GM12878 (cell line): Measurements from ENCODE around the gene PLEKHH2. TPM values are rescaled to one million over a fixed set of nuclear protein-coding genes. Genes with fewer than 3 reads are reported as not detected.

Source experiments
- ATAC-seq: fragments of 200-7000 bp; cut with Tn5 transposase; 3 replicates; pipeline ENCODE4 v1.9.1; 2020; ENCODE audit warnings: mild to moderate bottlenecking, moderate library complexity
- BruUV-seq: library from RNA; stranded (reverse); fragments of 400-500 nt; replicated peaks from 2 replicates; lab custom pipeline; 2021; lab: Mats Ljungman, UMichigan
- CTCF ChIA-PET: fragments of 300-600 bp; sonication (Branson Sonifier 250); formaldehyde crosslinking; extraction: SDS; loops from one replicate; lab custom pipeline; 2021; ENCODE audit warnings: inconsistent platforms; lab: Yijun Ruan, JAX
- POLR2A ChIA-PET: fragments of 350-600 bp; formaldehyde crosslinking; extraction: SDS; loops from one replicate; lab custom pipeline; 2021; ENCODE audit warnings: inconsistent platforms; lab: Charles Lee
- RAD21 ChIA-PET: fragments of 300-600 bp; sonication (Branson Sonifier 250); formaldehyde crosslinking; loops from one replicate; lab custom pipeline; 2023; ENCODE audit warnings: antibody characterized with exemption; ENCODE audit not compliant: unreplicated experiment; lab: Charles Lee
- SMC1A ChIA-PET: fragments of 300-600 bp; sonication (Branson Sonifier 250); formaldehyde crosslinking; loops from one replicate; lab custom pipeline; 2023; ENCODE audit not compliant: unreplicated experiment, uncharacterized antibody; lab: Charles Lee
- DNase-seq: peaks from one replicate; pipeline ENCODE4 v3.0.0-alpha.2; 2011; ENCODE audit warnings: low read depth, low spot score
- FAIRE-seq: peaks from 3 replicates; lab custom pipeline; 2011; peaks lifted over from hg19 to GRCh38; lab: Jason Lieb, UNC
- H2AFZ ChIP-seq: 2 replicates; pipeline ENCODE4 v1.6.0; 2011; ENCODE audit warnings: low read depth, low read length, control low read depth; ENCODE audit not compliant: control insufficient read depth
- H3K27ac ChIP-seq: 2 replicates; pipeline ENCODE4 v1.5.1; 2011; ENCODE audit warnings: control low read depth; ENCODE audit not compliant: control insufficient read depth, insufficient read depth
- H3K27me3 ChIP-seq, 2 experiments: replicated peaks in 1 of 2; 2 replicates each; pipeline versions ENCODE4 v1.6.0 to v1.6.1; 2011; ENCODE audit warnings: low read length in 1 of 2; ENCODE audit not compliant: control insufficient read depth in 2 of 2, insufficient read depth in 2 of 2
- H3K36me3 ChIP-seq, 2 experiments: 2 replicates each; pipeline ENCODE4 v1.5.1; 2011; ENCODE audit warnings: low read length in 1 of 2; ENCODE audit not compliant: control insufficient read depth in 2 of 2, insufficient read depth in 2 of 2
- H3K4me1 ChIP-seq: 2 replicates; pipeline ENCODE4 v1.6.1; 2011; ENCODE audit warnings: mild to moderate bottlenecking, low read length, moderate library complexity, mixed read lengths; ENCODE audit not compliant: control insufficient read depth, insufficient read depth
- H3K4me2 ChIP-seq: 2 replicates; pipeline ENCODE4 v1.6.0; 2011; ENCODE audit warnings: control low read depth; ENCODE audit not compliant: control insufficient read depth, insufficient read depth
- H3K4me3 ChIP-seq: fragments of 200-600 bp; sonication (generic); 2 replicates; pipeline ENCODE4 v1.5.1; 2016
- H3K79me2 ChIP-seq: 2 replicates; pipeline ENCODE4 v1.6.0; 2011; ENCODE audit warnings: low read length; ENCODE audit not compliant: control insufficient read depth, insufficient read depth
- H3K9ac ChIP-seq: 2 replicates; pipeline ENCODE4 v1.8.0; 2011; ENCODE audit warnings: low read length, control low read depth, mixed read lengths; ENCODE audit not compliant: control insufficient read depth, insufficient read depth
- H3K9me3 ChIP-seq: replicated peaks from 3 replicates; pipeline ENCODE4 v1.5.1; 2011; ENCODE audit warnings: mild to moderate bottlenecking, low read length; ENCODE audit not compliant: control insufficient read depth, insufficient read depth
- H4K20me1 ChIP-seq: 2 replicates; pipeline ENCODE4 v1.6.0; 2011; ENCODE audit not compliant: control insufficient read depth, insufficient read depth
- CEBPB ChIP-seq, 2 experiments: fragments of 150-350 bp in 1 of 2; IDR thresholded peaks; 2 replicates each; pipeline ENCODE4 v1.6.1; 2012 to 2014; ENCODE audit warnings: low read depth in 2 of 2, low read length in 2 of 2, borderline replicate concordance in 1 of 2, inconsistent platforms in 1 of 2
- CTCF ChIP-seq, 3 experiments: IDR thresholded peaks in 2 of 3; conservative IDR thresholded peaks in 1 of 3; 2 replicates each; pipeline ENCODE4 v1.5.1; 2011; ENCODE audit warnings: low read depth in 3 of 3, low read length in 3 of 3, mild to moderate bottlenecking in 3 of 3, control low read depth in 2 of 3, moderate library complexity in 2 of 3, inconsistent platforms in 1 of 3, mixed read lengths in 1 of 3; ENCODE audit not compliant: control insufficient read depth in 2 of 3, insufficient read depth in 1 of 3; ENCODE audit errors: extremely low read depth in 1 of 3
- EED ChIP-seq: sonication (generic); IDR thresholded peaks from 2 replicates; pipeline ENCODE4 v1.6.1; 2016; ENCODE audit warnings: antibody characterized with exemption, low read depth
- RAD21 ChIP-seq: IDR thresholded peaks from 2 replicates; pipeline ENCODE4 v1.6.1; 2011; ENCODE audit warnings: mild to moderate bottlenecking, low read depth, low read length, moderate library complexity; ENCODE audit not compliant: insufficient read depth
- SMC3 ChIP-seq: IDR thresholded peaks from 2 replicates; pipeline ENCODE4 v1.6.1; 2011; ENCODE audit warnings: low read length, improper control_type of control experiment, borderline replicate concordance
- WGBS: methylation state at CpG from one replicate; pipeline ENCODE4 v1.1.6; 2016; ENCODE audit warnings: low lambda C conversion rate; ENCODE audit not compliant: insufficient replicate concordance, insufficient coverage; ENCODE audit errors: missing lambda C conversion rate; 5-methylcytosine and 5-hydroxymethylcytosine counted together
- in situ Hi-C: fragments of 300-500 bp; cut with MboI; formaldehyde crosslinking; loops from 9 replicates; pipeline ENCODE4 v1.14.3; 2018; ENCODE audit warnings: mixed read lengths
- intact Hi-C: fragments of 100-400 bp; cut with micrococcal nuclease; formaldehyde crosslinking; loops from one replicate; pipeline ENCODE4 v1.14.2; 2022; ENCODE audit not compliant: unreplicated experiment
- polyA plus RNA-seq, 11 experiments: library from polyadenylated mRNA; depleted of rRNA in 4 of 11; unstranded in 6 of 11; stranded (reverse) in 5 of 11; fragments of >200 nt; fragmentation: Nextera tagmentation in 4 of 11; fragmentation: Illumina TruSeq in 1 of 11; extraction: Ambion mirVana in 4 of 11; extraction: Trizol in 1 of 11; gene quantifications; 1 replicate in 1 of 11; 2 replicates in 10 of 11; pipeline versions ENCODE4 v1.2.1 to v1.2.3, GENCODE V29; 2011 to 2016; ENCODE audit warnings: inconsistent platforms in 2 of 11, missing spikeins in 2 of 11, low read depth in 1 of 11
- total RNA-seq, 4 experiments: library from RNA; depleted of rRNA in 3 of 4; stranded (reverse); fragments of >200 nt in 3 of 4; fragmentation: Illumina TruSeq in 1 of 4; extraction: Trizol in 1 of 4; gene quantifications; 2 replicates each; pipeline versions ENCODE4 v1.2.1 to v1.2.3, GENCODE V29; 2013 to 2021

The PLEKHH2 gene
- total and polyA plus RNA-seq, 10 of the 15 experiments (the other 5 are each of a cell fraction or from before 2014, with no cell fraction given), result not detected

- H3K9ac ChIP-seq, result no peak overlapping the region
- no peak overlapping the region for H3K4me2 ChIP-seq
- H3K4me3 ChIP-seq, result no peak overlapping the region
- SMC1A ChIA-PET, result interaction anchor here (0.9 to 1.2 kb wide), 3 partner anchors 33 to 791 kb away, joined by 3 to 8 read pairs (median 4); no protein-coding TSS in a partner anchor
- intact Hi-C loops, result loop anchor here (1.0 to 2.0 kb wide), 2 partner anchors 663 to 782 kb away; no protein-coding TSS in a partner anchor
- H3K4me1 ChIP-seq, result no peaks in the 10 kb centered on the region
- in situ Hi-C loops, result no loop called here
- RAD21 ChIA-PET, result interaction anchor here (1.1 kb wide), 1 partner anchor 662 kb away, joined by 3 read pairs; no protein-coding TSS in a partner anchor
- no peaks in the 10 kb centered on the region for H3K79me2 ChIP-seq
- DNase-seq (no peak), ATAC-seq (peak; percentile 87), FAIRE-seq (peak; percentile 13)
- no peak overlapping the region for H3K27ac ChIP-seq
- no peaks in the 10 kb centered on the region for H4K20me1 ChIP-seq
- no peak for TF ChIP-seq EED
- TF ChIP-seq CTCF (IDR thresholded peaks at IDR 0.05 in 2 of 3, conservative IDR thresholded peaks at IDR 0.05 in 1 of 3; ENCODE audit: control insufficient read depth in 2 of 3, extremely low read depth in 1 of 3, insufficient read depth in 1 of 3, low read depth in 3 of 3, low read length in 3 of 3), result peak; percentile 66 to 73 (median 66); a peak in 5 of 6 replicates
- TF ChIP-seq RAD21, result peak; percentile 71
- peak; percentile 67; the same call in 1 of the 2 replicates for TF ChIP-seq SMC3
- TF ChIP-seq CEBPB (IDR thresholded peaks at IDR 0.05; ENCODE audit: borderline replicate concordance in 1 of 2, low read depth in 2 of 2, low read length in 2 of 2), result no peak
- H3K9me3 ChIP-seq, result no peaks in the 10 kb centered on the region
- no peaks in the 10 kb centered on the region for H3K36me3 ChIP-seq
- CTCF ChIA-PET, result interaction anchor here (0.7 to 2.0 kb wide), 13 partner anchors 9 to 779 kb away, joined by 3 to 11 read pairs (median 4); partner anchors contain the start of gene THADA
- WGBS, result 23% methylated on average over 6 of the region's 6 CpGs
- POLR2A ChIA-PET, result interaction anchor here (1.2 kb wide), 1 partner anchor 13 kb away, joined by 3 read pairs; no protein-coding TSS in a partner anchor
- H2AFZ ChIP-seq, result no peak overlapping the region
- no peaks in the 10 kb centered on the region; a peak in 1 of 4 replicates for H3K27me3 ChIP-seq
- no TSS peak for BruUV-seq
Measured at GRCh38 chr2:43609290-43609918, 27.7 kb upstream of the PLEKHH2 start.
